ENCODE results near the gene TAL1.
"Not testable (repeated sequence)": the region's sequence is repeated elsewhere in the genome, so short reads cannot be mapped to it uniquely, and the experiment has no call there.

- not testable (repeated sequence) for TF ChIP-seq CTCF, EZH2phosphoT487, EZH2 (IDR thresholded peaks at IDR 0.05)
These were observed 33.5 kb upstream of the TAL1 start for GRCh38 chr1:47265529-47265928.
